SU-DHL-6 (cell line): ENCODE data around the gene KIF12.

Source experiments
- CTCF ChIP-seq: fragments of 200-600 bp; sonication (generic); IDR thresholded peaks from one replicate; pipeline ENCODE4 v1.5.1; 2017; ENCODE audit warnings: antibody characterized with exemption, mild to moderate bottlenecking, low read length, moderate library complexity; ENCODE audit not compliant: insufficient read depth, poor library complexity, severe bottlenecking
- EZH2phosphoT487 ChIP-seq: fragments of 200-600 bp; sonication (generic), shearing (Covaris generic); conservative IDR thresholded peaks from 2 replicates; pipeline ENCODE4 v1.6.1; 2018; ENCODE audit warnings: mild to moderate bottlenecking, antibody characterized with exemption, low read length, moderate library complexity, mixed read lengths

GRCh38 chr9:114047717-114048116 is 51.4 kb downstream of the KIF12 start:
- TF ChIP-seq CTCF = no peak
- no peak for TF ChIP-seq EZH2phosphoT487
